Epithelial cell of proximal tubule (primary cell): Measurements from ENCODE around the gene DLG5. TPM values are rescaled to one million over a fixed set of nuclear protein-coding genes. Genes with fewer than 3 reads are reported as not detected.
"Not testable (repeated sequence)": the region's sequence is repeated elsewhere in the genome, so short reads cannot be mapped to it uniquely, and the experiment has no call there.

Source experiments
- DNase-seq: peaks from one replicate; pipeline ENCODE4 v3.0.0-alpha.2; 2011; ENCODE audit warnings: low read depth
- H3K4me3 ChIP-seq: 2 replicates; pipeline ENCODE4 v1.5.1; 2011; ENCODE audit warnings: low read depth, mild to moderate bottlenecking, low read length
- CTCF ChIP-seq: conservative IDR thresholded peaks from 2 replicates; pipeline ENCODE4 v1.5.1; 2012; ENCODE audit warnings: low read depth, mild to moderate bottlenecking, low read length
- total RNA-seq: library from RNA; depleted of rRNA; stranded (reverse); fragments of >200 nt; gene quantifications from 2 replicates; pipeline ENCODE4 v1.2.3, GENCODE V29; 2015

The DLG5 gene
- total RNA-seq, 1 donor from 2014 or later, result 23.4 TPM

GRCh38 chr10:77770081-77770867 lies 156.3 kb downstream of the DLG5 start:
- no peak for TF ChIP-seq CTCF
- DNase-seq, result no peak
- no peak overlapping the region for H3K4me3 ChIP-seq

GRCh38 chr10:77768039-77768438 lies 158.5 kb downstream of the DLG5 start:
- no peak for TF ChIP-seq CTCF
- H3K4me3 ChIP-seq, result no peak overlapping the region
- DNase-seq, result no peak

- no peak for DNase-seq
- no peak for TF ChIP-seq CTCF
- H3K4me3 ChIP-seq, result no peak overlapping the region
These were observed 162.8 kb downstream of the DLG5 start for GRCh38 chr10:77763453-77764430.

DNA sequence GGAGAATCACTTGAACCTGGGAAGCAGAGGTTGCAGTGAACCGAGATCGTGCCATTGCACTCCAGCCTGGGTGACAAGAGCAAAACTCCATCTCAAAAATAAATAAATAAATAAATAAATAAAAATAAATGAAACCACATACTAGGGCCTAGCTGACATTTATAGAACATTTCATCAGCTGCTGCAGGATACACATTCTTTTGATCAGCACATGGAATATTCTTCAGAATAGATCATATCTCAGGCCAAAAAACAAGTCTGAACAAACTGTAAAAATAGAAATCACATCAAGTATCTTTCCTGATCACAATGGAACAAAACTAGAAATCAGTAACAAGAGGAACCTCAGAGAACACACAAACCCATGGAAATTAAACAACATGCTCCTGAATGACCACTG lies 168.1 kb downstream of the DLG5 start:
- DNase-seq, H3K4me3 ChIP-seq: not testable (repeated sequence)

GRCh38 chr10:77756319-77757232 lies 170.0 kb downstream of the DLG5 start:
- no peak for DNase-seq
- H3K4me3 ChIP-seq, result no peak overlapping the region
- TF ChIP-seq CTCF, result peak; percentile 95

DNA sequence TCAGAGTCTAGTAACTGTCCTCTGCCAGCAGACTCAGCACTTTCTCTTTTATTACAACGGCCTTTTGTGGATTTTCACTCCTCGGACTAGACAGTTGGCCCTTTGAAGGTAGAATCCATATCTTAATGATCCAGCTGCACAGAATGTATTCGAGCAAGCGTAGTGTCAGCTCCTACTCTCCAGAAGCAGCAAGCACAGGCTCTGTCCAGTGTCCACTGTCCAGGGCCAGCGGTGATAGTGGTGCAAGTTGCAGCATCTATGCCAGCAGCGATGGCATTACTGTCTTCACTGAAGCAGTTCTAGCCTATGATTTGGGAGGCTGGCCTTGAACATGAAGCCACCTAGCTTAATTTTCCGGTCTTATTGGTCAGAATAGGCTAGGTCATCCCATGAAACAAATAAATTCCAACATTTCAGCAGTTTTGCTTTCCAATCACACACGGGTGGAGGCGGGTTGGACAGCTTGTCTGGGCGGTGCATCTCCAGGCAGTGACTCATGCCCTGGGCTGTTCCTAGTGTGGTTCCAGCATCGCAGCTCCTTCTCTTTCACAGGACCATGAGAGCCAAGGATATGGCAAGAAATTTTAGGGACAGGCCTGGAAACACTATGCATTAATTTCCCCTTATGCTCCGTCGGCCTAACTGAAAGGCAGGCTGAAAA lies 180.4 kb downstream of the DLG5 start:
- no peak for DNase-seq
- TF ChIP-seq CTCF, result no peak
- no peak overlapping the region for H3K4me3 ChIP-seq
